NCI-H2081 treated with DMSO at 0.1 percent for 48 hours (cell line): ENCODE results near the gene SLK.

Experiments used
- DNase-seq: peaks from one replicate; lab custom pipeline; 2025; lab: John Stamatoyannopoulos, UW

SLK gene

DNA sequence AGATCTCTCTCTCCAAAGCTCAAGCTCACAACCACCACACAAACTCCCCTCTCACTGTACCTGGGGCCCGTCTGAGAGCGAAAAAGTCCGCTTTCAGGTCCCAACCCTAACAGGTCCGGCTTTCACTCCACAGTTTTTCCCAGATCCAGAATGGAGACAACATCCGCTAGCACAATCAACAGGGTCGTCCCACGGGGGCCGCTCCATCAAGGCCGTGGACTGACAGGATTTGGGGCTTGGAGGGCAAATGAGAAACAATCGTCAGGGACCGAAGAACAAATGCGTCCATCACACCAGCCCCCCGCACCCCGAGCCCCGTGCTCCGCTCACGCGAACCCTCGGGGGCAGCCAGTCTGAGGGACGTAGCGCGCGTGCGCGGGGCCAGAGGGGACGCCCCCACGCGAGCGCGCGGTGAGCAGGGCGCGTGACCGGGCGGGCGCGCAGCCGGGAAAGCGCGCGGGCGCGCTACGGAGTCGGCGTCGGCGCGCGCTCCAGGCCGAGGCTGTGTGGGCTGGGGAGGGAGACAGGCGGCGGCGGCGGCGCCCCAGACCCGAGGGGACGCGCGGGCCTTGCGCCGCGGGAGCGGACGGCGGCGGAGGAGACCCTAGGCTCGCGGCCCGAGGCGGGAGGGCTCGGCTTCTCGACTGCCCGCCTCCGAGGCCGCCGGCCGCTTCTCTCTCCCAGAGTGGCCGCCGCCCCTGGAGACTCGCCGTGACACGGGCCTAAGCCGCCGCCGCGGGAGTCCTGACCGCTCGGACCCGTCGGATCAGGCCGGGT, at the start of gene SLK:
Gene SLK, plus strand, starts transcription at position 470 of the 777 bp plus-strand sequence. CDS start 606 bp downstream, outside the sequence.
- no peak for DNase-seq

DNA sequence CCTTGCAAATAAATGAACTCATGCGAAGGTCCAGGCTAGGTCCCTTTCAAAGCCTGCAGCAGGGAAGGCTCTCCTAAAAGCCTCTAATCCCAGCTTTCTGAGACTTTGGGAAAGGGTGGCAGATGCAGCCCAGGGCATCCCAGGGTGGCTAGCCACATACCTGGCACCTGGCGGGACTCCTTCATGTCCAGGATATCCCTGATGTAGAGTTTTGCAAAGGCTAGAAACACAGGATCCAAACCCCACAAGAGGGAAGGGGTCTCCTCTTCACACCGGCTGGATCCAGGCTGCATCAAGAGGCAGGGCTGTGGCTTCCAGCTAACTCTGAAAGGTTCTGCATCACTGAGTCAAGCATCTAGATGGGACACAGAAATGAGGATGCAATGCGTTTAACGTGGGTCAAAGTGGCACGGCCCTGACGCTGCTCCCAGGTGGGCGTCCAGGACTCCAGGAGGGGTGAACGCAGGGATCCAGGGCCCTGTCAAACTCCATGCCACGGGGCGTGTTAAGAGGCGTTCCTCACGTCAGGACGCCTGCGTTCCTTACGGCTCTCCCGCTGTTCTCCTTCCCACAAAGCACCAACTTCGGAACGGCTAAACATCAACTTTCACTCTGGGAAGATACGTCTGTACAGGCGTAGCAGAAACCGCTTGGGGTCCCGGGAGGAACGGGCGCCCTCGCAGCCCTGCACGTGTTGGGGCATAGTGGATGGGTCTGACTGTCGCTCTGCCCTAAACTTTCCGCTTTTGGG, 49.5 kb upstream of the SLK start:
- no peak for DNase-seq

DNA sequence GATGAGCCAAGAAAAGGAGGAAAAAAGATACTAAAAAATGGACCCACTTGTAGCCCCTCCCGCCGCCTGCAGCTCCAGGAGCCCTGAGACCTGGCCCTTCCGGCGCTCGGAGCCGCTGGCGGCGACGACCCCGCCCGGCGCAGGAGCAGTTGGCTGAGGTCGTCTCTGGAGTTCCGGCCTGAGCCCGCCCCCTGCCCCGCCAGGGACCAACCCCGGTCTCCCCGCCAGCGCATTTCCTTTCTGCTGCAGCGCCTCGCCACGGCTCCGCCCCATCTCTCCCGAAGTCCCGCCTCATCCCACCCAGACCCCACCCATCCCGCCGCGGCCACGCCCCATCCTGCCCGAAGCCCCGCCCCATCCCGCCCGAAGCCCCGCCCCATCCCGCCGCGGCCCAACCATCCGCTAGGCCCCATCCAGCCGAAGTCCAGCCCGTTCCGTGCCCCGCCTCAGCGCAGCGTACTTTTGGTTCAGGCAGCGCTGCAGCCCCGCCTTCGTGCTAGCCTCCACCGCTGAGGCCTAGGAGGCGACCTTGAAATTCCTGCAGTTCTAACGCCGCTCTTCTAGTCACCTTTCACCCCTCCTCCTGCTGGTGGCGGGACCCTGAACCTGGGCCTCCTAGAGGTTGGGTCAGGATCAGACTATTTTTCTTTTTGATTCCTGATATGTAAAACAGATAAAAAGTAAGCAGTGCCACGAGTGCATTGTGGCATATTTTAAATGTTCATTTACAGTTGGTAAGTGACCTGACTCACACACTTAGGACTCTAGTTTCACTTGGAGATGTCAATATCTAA, 48.7 kb upstream of the SLK start, which contains the start of gene STN1:
Gene STN1, minus strand, starts transcription at position 132 of the 794 bp plus-strand sequence. CDS start 590 bp downstream, outside the sequence.
- DNase-seq, result peak; percentile 47

DNA sequence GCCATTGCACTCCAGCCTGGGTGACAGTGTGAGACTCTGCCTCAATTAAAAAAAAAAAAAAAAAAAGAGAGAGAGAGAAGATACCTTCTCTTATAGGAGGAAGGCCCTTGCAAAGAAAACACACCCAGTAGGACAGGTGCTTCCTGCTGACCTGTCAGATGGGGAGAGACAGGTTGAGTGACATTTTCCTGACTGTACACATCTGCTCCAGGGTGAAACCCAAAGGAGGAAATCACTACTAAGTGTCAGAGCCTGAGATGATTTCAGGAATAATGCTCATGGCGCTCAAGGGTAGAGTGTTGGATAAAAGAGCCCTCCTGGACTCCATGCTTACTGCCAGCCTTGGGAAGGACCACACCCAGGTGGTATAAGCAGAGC, 47.3 kb upstream of the SLK start:
- DNase-seq, result no peak

DNA sequence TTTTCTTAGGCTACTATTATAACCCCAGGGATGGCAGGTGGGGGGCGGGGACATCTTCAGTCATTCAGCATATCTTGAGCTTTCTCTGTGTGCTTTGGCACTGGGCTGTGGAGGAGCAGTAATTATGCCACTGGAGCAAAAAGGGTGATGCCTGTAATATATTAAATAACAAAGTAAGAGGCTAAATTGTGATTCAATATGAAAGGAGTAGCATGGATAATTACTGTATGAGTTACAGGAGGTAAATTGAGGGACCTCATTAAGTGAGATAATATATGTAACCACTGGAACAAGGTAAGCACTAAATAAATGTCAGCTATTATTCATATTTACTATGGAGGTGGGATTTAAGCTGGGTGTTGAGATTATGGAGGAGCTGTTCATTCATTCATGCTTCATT, 45.7 kb upstream of the SLK start:
- DNase-seq, result no peak

DNA sequence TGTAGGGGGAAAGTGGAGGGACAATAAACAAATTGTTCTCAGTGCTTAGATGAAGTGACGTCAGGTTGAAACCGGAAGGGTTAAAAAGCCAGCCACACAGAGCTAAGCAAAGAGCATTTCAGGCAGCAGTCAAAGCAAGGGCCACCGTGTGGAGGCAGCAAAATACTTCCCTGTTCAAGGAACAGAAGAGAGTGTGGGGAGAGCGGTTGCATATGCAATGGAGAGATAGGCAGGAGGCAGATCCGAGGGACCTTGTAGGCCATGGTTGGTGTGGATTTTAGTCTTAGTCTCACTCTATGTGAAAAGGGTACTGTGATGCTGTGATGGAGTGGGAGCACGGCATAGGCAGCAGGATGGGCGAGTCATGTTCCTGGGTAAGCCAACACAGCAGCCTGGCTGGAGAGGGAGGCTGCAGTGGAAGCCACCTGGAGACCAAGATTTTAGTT, 45.2 kb upstream of the SLK start:
- no peak for DNase-seq

DNA sequence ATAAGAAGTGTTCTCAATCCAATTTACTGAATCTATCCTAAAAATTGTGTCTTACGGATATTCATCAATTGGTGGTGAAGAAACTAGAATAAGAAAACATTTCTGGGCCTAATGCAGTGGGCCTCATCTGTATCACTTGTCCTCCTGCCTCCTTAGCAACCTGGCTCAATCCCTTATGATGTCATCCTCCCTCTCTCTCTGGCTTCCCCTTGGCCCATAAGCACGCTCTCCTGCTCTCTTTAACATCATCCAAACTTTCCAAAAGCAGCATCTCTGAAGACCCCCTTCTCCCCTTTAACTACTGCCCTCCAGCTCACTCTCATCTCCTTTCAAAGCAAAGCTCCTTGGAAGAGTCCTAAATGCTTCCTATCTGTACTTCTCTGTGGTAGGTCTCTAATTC, 44.3 kb upstream of the SLK start:
- DNase-seq, result no peak

DNA sequence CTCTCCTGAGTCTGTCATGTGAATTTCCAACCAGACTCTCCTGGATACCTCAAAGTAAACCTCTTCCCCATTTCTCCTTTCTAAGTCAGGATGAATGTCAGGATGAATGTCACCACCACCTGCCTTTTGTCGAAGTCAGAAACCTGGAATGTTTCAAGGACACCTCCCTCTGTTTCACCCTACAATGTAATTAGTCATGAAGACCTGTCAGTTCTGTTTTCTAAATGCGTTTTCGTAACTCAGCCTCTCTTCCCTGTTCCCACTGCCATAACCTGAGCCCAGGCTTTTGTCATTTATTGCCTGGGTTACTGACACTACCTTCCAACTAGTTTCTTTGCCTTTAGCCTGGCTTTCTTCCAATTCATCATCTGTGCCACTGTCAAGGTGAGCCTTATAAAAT, 43.4 kb upstream of the SLK start:
- DNase-seq, result no peak

DNA sequence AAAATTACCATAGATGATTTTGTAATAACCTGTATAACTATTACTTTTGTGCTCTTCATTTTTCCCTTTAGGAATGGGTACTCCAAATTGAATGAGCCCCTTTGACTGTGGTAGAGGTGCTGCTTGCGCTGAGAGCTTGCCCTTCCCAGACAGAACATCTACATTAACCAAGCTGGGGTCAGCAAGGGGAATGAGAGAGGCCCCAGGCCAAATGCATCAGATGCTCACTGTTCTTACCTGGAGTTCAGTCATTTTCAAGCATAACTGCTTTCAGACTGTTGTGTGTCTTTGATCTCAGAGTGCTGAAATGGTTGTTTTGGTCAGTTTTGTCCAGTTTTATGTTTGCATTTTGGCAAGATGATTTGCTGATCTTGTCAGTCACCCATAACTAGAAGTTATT, 41.3 kb upstream of the SLK start:
- DNase-seq, result no peak

DNA sequence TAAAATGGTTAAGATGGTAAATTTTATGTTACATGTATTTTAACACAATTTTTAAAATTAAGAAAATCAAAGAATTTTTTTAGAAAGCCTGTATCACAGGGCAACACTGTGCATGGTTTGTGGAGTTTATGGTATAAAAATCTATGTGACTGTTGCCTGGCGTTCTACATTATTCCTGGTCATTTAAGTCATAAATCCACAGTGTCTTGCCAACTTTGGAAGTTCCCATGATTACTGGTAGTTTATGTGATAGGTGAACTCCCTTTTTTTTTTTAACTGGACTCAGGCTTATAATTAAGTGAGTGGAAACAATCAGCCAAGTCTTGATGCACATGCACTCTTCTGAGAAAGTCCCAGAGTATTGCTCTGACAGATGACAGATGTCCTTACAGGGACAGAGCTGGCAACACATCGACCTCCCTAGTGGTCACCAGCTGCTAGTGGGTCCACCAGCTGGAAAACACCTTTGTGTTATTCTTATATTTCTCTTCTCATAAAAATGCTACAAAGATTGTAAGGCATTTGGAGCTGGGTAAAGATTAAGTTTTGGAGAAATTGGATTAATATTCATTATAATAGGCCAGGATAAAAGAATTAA, 40.1 kb upstream of the SLK start:
- DNase-seq, result no peak

DNA sequence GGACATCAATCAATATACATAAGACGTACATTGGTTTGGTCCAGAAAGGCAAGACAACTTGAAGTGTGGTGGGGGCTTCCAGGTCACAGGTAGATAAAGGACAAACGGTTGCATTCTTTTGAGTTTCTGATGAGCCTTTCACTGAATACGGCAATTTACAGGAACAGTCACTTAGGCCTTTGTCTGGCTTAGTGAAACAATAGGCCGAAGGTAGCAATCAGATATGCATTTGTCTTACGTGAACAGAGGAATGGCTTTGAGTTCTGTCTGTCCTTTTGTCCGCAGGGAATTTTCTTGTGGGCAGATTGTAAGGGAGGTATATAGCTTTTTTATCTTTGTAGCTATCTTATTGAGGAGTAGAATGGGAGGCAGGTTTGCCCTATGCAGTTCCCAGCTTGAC, 38.2 kb upstream of the SLK start:
- no peak for DNase-seq

DNA sequence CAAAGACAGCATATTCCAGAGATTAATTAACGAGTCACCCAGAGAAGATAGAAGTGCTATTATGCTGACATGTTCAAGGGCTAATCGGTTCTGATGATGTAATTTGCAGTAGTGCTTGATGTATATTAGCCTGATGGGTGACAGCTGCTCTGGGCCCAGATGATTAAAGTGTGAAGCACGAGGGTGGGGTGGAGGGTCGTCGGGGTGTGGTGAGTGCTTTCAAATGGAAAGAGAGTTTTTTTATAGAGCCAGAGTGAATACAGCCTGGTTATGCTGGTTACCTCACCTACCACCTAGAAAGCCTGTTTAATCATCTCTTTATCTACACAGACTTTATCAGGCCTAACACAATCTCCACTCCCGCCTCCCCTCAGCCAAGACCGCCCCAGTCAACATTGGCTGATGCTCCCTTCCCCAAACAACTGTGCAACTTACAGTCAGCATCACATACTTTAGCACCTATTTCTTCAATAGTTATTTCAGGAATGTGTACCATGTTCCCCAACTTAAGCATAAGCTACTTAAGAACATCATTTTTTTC, 37.5 kb upstream of the SLK start:
- DNase-seq, result no peak

DNA sequence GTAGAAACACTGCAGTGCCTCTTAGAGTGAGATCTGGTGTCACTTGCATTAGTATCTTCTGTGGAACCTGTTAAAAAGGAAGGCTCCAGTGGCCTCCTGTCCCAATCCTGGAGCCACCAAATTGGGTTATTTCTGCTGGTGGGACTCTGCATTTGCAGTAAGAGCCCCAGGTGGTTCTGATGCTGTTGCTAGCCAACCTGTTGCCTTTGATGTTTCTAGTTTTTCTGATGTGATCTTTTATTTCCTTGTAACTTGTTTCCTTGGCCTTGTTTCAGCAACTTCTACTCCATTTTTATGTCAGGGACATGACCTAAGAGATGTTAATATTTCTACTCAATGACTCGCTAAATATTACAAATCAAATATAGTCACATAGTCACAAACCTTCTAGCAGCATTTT, 36.5 kb upstream of the SLK start:
- DNase-seq, result no peak

DNA sequence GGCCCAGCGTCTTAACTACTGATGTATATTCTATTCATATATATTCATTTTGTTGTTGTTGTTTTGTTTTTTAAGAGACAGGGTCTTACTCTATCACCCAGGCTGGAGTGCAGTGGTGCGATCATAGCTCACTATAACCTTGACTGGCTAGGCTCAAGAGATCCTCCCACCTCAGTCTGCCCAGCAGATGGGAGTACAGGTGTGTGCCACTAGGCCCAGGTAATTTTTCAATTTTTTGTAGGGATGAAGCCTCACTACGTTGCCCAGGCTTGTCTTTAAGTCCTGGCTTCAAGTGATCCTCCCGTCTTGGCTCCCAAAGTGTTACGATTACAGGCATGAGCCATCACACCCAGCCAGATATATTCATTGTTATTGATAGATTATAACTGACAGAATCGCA, 36.1 kb upstream of the SLK start:
- no peak for DNase-seq

DNA sequence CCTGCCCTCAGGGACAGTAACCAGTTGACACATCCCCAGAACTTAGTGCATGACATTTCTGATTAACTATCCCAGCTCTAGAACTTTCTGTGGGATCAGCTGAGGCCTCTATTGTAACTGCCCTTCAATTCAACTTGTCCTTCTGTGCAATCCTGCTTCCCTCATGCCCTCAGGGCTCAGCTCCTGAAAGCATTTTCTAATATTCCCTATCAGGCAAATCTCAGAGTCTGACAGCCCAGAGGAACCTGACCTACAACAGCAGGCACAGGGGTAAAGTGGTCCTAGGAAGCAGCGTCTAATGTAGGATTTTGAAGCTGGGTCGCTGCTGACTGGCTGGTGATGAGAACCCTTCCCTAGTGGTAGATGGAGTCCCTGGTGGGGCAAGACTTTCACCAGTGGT, 35.3 kb upstream of the SLK start:
- DNase-seq, result no peak

DNA sequence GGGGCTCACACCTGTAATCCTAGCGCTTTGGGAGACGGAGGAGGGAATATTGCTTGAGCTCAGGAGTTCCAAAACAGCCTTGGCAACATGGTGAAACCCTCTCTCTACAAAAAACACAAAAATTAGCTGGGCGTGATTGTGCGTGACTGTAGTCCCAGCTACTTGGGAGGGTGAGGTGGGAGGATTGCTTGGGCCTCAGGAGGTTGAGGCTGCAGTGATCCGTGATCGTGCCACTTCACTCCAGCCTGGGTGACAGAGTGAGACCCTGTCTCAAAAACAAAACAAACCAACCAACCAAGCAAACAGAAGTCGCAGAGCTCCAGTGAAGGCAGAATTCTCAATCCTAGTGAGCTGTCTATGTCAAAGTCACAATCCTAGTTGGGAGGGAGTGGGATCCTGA, 34.7 kb upstream of the SLK start:
- no peak for DNase-seq

DNA sequence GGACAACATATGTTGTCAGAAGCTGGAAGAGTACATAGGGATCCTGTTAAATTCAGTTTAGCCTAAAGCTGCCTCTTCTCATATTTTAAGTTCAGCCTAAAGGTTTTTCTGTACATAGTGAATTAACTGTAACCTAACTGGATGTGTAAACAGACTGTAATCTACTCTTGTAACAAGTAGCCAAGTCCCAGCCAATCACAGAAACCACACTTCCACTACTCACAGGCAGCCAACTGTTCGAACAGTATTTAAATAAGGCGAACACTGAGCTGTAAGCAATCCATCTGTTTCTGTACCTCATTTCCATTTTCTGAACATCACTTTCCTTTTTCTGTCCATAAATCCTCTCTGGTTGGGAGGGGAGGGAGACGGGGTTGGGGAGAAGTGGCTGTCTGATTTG, 34.0 kb upstream of the SLK start:
- DNase-seq, result no peak

DNA sequence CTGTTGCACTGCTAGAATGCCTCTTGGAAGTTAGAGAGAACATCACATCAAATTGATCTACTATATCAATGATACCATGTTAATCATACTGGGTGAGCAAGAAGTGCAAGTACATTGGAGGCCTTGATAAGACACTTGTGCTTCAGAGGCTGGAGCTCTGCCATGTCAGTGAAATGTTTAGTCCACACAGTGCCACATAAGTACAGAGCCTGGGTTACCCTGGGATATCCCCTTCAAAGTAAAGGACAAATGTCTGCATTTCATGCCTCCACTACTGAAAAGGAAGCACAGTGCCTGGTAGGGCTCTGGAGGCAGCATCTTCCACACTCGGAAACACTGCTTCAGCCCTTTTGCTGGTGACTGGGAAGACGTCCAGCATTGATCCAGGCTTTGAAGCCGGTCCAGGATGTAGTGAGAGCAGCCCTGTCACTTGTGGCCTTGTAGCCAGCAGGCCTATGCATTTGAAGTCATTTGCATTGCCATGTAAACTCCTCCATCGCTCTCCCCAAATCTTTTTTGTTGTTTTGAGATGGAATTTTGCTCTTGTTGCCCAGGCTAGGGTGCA, 33.3 kb upstream of the SLK start:
- DNase-seq, result no peak

DNA sequence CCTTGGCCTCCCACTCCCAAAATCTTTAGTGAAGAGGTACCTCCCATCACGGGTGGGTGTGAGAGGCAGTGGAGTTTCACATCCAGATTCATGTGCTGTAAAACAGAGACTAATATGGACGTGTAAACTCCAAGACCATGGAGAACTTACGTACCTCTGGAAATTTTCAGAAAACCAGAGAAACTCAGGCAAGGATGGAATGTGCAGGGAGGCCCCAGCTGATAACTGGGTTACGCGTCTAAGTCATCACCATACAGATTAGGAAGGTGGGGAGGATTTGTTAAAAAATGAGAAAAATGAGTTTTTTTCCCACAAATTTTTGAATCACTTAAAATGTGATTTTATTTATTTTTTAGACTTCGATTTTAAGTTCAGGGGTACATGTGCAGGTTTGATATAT, 32.6 kb upstream of the SLK start:
- no peak for DNase-seq

DNA sequence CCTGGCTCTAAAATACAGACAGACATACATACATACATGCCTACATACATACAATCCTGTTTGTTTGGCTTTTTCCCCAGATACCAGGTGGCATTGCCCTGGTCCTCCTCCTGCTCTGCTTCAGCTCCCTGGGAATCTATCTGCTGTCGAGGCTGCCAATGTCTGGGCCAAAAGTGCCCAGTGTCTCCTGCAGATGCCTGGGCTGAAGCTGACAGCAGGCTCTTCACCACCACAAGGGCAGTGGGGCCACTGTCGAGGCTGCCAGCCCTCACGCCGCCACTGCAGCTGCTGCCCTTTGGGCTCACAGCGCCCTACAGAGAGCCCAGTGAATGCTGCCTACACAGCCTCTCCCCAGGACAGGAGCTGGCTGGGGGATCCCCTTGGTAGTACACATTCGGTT, 30.9 kb upstream of the SLK start:
- DNase-seq, result no peak

DNA sequence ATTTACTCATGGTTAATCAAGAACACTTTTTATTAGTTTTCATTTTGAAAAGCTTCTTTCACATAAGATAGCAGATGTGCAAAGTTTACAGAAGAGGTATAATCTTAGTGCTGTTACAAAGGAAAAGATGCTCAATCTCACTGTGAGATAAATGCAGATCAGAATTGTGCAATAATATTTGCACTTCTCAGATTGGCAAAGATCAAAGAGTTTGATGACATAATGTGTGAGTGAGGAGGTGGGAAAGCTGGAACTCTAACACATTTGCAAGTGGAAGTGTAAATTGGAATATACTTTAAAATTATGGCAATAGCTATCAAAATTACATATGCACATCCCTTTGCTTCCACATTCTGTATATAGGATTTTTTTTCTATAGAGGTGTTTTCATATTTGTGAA, 27.4 kb upstream of the SLK start:
- no peak for DNase-seq

DNA sequence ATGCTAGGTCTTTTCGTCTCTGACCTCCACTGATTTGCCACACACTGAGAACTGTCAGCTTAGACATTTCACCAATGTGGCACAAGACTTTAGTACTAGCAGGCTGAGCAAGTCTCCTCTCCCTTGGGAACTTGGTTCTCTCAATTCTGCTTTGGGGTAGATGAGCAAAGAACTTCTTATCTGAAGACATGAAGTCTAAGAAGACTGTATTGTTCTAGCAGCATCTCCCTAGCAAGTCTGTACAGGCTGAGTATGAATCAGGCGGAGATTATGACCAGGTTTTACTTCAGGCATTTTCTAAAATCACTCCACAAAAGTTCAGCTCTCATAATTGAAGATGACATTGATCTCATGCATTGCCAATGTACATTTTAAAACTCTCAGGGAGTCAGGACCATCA, 25.1 kb upstream of the SLK start:
- no peak for DNase-seq
